Posterior vena cava (tissue), 2 donors: ENCODE measurements around the gene LMNB1. TPM values are rescaled to one million over a fixed set of nuclear protein-coding genes. Genes with fewer than 3 reads are reported as not detected.

Source experiments
- DNase-seq: peaks from one replicate; pipeline ENCODE4 v3.0.0-alpha.2; 2020; ENCODE audit warnings: low spot score
- intact Hi-C, 2 donors: fragments of 100-400 bp; cut with DNase I; formaldehyde crosslinking; loops; one replicate each; pipeline versions ENCODE4 v1.14.1 to v1.14.2; 2022 to 2023
- total RNA-seq, 2 donors: library from RNA; stranded (reverse); fragmentation: NEBNext Ultra II Directional; extraction: Animal tissue kit (Norgen Biotek cat#: 25700); gene quantifications; one replicate each; pipeline ENCODE4 v1.2.1, GENCODE V29; 2021
- donor health status: DM: yes; HTN: yes; CAD: no.
- donor health status: DM: yes; HTN: yes; CAD: no.

Gene LMNB1
- total RNA-seq, 2 donors from 2014 or later, result 4.4 to 5.7 TPM

DNA sequence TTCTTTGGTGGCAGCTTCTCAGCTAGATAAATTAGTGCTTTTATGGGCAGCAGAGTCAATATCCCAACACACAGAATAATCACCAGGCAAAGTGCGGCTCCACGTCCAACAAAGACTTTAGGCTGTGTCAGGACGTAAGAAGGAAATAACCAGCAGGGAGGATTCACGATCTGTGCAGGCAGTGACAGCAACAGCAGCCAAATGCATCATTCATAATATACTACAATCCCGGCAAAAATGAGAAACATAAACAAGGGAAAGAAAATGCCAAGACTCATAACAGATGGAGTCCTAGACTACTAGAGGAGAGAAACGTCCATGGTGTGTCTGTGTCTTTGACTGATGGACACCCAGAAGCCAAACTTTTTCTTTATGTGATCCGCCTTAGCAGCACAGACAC, 100.7 kb downstream of the LMNB1 start:
- no peak for DNase-seq
- intact Hi-C loops, result no loop called here

DNA sequence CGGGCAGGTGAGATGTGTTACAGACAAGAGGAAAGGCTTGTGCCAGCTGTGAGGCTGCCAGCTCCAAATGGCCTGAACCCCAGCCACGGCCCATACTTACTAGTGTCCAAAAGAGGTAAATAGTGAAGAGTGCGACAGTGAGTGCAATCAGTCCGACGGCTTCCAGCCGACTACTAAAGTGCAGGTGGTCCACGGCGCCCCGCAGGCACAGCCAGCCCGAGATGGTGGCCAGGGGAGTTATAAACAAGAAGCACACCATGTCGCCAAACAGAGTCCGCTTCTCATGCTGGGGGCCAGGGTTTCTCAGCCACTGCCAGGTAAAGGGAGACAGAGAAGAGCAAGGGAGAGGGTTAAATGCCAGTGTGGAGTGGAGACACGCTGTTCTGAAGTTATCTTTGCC, 101.1 kb downstream of the LMNB1 start:
- intact Hi-C loops, result no loop called here
- no peak for DNase-seq

DNA sequence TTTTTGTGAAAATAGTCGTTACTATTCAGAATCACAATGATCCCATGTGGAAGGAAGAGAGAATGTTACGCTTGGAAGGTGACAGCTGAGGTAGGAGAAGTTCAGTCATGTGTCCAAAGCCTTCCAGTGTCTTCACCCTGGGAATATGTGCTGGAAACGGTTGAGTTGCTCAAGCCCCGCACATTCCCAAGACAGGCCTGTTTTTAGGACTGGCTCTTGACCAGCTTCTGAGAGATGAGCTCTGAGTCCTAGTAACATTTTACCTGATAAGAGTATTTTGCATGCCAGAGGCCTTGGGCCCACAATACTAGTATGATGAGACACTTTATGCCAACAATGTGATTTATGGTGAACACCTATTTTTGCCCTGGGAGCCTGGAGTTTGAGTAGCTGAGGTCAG, 101.7 kb downstream of the LMNB1 start:
- intact Hi-C loops, result no loop called here
- no peak for DNase-seq

- no peak for DNase-seq
- intact Hi-C loops, result no loop called here
Measured at GRCh38 chr5:126881821-126882600, 105.1 kb downstream of the LMNB1 start.

DNA sequence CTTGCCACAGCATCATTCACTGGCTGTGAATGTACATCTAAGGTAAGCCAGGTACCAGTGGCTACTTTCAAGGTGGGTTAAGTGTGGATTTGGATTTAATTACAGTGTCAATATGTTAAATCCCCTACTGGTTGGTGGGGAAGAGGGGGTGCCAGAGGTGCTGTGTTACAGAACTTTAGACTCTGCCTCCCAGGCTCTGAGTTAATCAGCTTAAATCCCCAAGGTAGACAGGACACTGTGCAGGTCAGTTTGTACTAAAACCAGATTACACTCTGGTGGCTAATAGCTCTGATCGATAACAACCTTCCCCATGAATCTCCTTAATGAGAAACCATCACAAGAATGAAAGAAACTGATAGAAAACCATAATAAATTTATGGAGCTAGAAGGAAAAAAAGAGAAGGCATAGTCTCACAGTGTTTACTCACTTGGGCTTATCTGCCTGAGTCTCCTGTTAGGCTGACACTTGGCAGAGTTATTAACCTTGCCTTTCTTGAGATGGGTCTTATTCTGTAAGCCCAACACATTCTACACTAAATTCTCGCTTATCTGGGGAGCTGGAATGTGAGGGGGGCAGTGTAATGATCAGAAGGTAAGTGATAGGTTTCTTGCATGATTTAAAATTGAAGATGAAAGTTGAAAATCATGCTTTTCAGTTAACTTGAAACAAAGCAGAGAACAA, 106.8 kb downstream of the LMNB1 start:
- intact Hi-C loops, result no loop called here
- DNase-seq, result no peak

GRCh38 chr5:126884269-126884819, 107.4 kb downstream of the LMNB1 start:
- DNase-seq, result no peak

More at GRCh38 chr5:126884269-126884819, 107.4 kb downstream of the LMNB1 start:
- intact Hi-C loops, result no loop called here

Other genes with a start within 250 kb of the LMNB1 start
- 10 to 100 TPM; 18.5 to 27.9 TPM for gene ALDH7A1, start 181.9 kb upstream of the LMNB1 start, total RNA-seq
- 10 to 100 TPM; 26.0 to 37.7 TPM for gene PHAX, start 176.2 kb upstream of the LMNB1 start, total RNA-seq